Stimulated activated CD4-positive, alpha-beta T cell treated with anti-CD3 and anti-CD28 coated beads, Interleukin-4, amount 100 ng/mL, for 4 hours (primary cell): Measurements from ENCODE around the gene OSBPL2.

ENCODE experiments used
- DNase-seq, 2 experiments: peaks; one replicate each; pipeline ENCODE4 v3.0.0-alpha.2; 2020

OSBPL2 gene

DNA sequence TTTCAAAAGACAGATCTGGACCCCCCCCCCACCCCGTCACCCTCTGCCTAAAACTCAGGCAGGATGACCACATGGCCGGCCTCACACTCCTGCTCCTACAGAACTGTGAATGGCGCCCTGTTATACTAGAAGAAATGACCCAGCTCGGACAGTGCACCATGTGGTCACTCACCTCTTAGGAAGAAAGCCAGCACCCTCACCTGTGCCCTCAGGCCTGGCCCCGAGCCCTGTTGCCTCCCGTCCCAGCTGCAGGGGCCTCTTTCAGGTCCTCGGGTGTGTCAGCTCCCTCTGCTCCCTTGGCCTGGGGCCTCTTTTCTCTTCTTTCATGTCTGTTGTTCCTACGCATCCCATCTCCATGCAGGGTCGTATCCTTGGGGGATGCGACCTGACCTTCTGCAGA, 23.7 kb downstream of the OSBPL2 start:
- no peak for DNase-seq

DNA sequence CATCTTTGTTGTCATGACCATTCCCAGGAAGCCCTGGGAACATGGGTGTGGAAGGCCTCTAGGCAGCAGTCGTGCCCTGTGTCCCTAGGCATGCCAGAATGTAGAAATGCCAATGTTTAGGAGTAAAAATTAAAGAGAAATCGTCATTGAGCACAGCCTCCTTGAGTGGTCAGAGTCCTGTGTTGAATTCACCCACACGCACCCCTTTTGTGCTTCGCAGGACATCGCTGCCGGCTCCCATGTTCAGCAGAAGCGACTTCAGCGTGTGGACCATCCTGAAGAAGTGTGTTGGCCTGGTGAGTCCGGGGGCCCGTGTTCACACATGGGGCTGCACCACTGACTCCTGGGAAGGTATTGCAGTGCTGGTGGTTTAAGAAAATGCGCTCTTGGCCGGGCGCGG, 25.1 kb downstream of the OSBPL2 start:
- DNase-seq, result no peak

GRCh38 chr20:62265365-62265764, 27.0 kb downstream of the OSBPL2 start:
- no peak for DNase-seq

GRCh38 chr20:62266340-62266739, 28.0 kb downstream of the OSBPL2 start:
- DNase-seq, result no peak

DNA sequence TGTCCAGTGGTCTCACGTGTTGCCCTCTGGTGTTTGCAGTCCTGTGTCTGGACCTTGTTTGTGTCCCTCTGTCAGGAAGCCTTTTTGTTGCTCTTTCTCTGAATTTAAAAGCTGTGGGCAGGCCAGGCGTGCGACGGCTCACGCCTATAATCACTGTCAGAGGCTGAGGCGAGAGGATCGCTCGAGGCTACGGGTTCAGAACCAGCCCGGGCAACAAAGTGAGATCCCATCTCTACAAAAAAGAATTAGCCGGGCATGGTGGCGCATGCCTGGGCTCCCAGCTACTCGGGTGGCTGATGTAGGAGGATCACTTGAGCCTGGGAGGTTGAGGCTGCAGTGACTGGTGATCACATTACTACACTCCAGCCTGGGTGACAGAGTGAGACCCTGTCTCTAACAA, 28.5 kb downstream of the OSBPL2 start:
- DNase-seq, result no peak

DNA sequence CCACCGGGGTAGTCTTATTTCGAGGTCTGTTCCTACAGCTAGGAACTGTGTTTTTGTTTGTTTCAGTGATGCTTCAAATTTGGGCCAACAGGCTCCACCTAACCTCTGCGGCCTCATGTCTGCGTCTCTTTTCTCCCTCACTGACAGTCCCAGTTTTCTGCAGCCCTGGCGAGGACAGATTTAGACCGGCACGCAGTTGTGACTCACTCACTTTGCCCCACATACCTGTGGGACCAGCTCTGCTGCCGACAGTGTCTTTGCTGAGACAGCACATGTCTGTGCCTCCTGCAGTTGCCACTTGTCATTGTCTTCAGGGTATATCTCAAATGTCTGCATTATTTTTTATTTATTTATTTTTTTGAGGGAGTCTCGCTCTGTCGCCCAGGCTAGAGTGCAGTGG, 29.2 kb downstream of the OSBPL2 start:
- DNase-seq, result no peak

DNA sequence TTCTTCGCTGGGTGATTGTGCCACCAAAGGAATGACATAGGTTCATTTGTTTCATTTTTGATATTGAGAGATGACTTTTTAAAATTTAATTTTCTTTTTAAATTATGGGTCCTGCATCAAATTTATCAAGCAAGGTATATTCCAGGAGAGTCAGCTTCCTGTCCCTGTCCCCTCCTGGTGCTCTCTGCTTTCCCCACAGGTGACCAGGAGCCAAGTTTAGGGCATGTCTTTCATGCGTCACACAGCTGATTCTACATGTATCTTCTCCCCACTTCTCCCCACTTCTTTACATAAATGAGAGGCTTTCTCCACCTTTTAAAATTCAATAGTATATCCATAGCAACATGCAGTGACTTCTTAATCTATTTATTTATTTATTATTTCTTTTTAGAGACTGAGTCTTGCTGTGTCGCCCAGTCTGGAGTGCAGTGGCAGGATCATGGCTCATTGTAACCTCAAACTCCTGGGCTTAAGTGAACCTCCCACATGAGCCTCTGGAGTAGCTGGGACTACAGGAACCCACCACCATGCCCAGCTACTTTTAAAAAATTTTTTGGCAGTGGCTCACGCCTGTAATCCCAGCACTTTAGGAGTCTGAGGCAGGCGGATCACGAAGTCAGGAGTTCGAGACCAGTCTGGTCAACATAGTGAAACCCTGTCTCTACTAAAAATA, 30.0 kb downstream of the OSBPL2 start:
- DNase-seq, result no peak

GRCh38 chr20:62269378-62269777, 31.1 kb downstream of the OSBPL2 start:
- no peak for DNase-seq

- no peak for DNase-seq
These were observed 31.6 kb downstream of the OSBPL2 start for GRCh38 chr20:62269871-62270270.

DNA sequence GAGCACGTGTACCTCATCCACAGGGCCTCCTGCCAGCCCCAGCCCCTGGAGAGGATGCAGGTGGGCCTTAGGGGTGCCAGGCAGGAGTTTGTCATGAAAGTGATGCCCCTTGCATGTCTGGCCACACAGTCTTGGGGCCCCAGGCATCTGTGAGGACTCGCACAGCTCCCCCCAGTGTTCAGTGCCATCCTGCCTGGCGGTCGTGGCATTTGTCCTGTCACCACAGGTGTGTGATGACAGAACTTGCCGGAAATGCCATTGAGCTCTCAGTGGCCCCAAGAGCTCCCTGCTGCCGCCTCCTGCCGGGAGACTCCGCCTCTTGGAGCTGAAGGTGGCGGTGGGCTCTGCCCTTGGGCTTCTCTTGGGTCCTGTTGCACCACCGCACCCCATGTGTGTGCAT, 33.9 kb downstream of the OSBPL2 start:
- DNase-seq, result no peak

DNA sequence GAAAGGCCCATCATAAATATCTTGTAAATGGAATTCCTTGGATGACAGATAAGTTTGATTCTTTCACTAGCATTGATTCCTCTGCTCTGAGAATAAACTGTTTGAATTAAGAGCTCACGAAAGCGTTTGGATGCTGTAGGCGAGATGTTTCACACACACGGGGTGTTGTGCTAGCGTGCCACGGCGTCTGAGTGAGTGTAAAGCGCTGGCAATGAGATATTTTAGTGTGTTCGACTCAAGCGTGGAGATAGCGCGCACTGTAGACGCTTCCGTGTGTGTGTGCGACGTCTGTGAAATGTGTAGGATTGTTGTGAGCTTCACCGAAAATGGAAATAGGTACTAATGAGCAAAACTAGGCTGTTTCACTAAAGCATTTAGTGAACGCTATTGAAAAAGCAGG, 35.1 kb downstream of the OSBPL2 start:
- no peak for DNase-seq

DNA sequence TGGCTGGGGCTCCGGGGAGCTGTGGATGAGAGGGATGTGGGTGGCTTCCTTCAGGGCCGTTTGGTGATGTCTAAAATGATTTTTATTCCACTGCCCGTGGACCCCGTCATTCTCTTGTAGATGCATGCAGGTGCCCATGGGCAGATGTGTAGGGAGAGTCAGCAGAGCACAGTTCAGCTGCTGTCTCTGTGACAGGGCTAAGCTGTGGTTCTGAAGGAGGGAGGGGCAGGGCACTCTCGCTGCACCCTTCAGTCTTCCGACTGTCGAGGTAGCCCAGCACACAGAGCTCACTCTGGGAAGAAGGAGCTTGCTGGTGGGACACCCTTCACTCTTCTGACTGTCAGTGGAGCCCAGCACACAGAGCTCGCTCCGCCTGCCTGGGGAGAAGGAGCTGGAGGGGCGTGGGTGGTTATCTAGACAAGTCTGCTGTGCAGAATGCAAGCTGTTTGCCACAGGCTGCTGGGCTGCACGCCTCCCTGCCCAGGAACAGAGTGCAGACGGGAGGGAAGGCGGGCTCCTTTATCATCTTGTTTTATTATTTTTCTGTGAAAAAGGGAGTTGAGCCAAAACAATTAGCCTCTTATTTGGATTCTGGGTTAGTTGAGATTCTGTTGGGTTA, 36.1 kb downstream of the OSBPL2 start:
- no peak for DNase-seq

- DNase-seq, result no peak
These were observed 36.9 kb downstream of the OSBPL2 start for GRCh38 chr20:62275219-62275618.

DNA sequence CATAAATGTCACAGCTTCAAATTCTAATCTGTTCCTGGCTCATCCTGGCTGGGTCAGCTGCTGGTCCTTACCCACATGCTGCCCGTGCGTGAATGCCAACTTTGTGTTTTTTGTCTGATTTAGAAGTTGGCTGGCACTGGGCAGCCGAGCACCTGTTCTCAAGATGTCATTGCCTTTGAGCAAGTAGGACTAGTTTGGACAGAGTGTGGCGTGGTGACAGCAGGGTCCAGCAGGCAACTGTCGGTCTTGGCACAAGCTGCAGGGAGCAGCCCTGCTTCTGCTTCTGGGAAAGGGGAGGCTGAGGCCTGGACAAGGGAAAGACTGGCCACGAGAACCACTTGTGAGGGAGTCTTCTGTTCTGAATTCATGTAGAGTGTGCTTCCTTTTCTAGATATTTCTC, 38.1 kb downstream of the OSBPL2 start:
- no peak for DNase-seq

GRCh38 chr20:62277253-62277652, 38.9 kb downstream of the OSBPL2 start:
- no peak for DNase-seq

DNA sequence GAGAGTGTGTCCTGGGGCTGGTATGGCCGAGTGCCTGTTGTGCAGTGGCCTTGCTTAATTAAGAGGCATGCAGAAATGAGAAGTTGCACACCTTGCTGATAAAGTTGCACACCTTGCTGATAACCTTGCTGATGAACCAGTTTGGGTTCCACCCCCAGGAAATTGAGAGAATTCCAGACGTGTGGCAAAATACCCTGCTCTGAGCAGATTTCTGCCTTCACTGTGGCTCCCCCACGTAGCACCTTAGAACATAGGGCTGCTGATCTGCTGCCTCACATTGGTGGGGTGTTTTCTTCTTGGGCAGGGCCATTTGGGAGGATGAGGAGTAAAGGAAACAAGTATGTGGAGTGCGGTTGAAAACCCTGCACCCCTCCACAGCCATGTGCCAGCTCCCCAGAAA, 42.0 kb downstream of the OSBPL2 start:
- DNase-seq, result no peak

- no peak for DNase-seq
These were observed 43.0 kb downstream of the OSBPL2 start for GRCh38 chr20:62281161-62281933.

DNA sequence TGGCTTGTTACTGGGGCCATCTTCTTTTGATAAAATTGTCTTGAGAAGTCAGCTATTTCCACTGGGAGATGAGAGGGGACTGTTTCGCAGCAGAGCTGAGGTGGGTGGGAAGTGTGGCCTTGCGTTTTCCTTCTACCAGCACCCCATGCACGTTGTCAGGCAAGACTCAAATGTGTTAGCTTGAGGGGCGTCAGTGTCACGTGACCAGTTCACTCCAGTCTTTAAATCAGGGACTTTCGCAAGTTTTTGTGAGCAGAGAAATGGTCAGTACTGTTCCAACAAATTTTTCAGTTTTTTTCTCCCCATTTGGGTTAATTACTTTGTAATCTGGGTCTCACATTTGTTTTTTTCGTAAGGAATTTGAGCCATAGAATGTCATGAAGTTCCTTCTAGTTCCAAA, 43.8 kb downstream of the OSBPL2 start:
- DNase-seq, result no peak

- no peak for DNase-seq
These were observed 44.7 kb downstream of the OSBPL2 start for GRCh38 chr20:62282877-62283503.

GRCh38 chr20:62284448-62284847, 46.1 kb downstream of the OSBPL2 start:
- no peak for DNase-seq

DNA sequence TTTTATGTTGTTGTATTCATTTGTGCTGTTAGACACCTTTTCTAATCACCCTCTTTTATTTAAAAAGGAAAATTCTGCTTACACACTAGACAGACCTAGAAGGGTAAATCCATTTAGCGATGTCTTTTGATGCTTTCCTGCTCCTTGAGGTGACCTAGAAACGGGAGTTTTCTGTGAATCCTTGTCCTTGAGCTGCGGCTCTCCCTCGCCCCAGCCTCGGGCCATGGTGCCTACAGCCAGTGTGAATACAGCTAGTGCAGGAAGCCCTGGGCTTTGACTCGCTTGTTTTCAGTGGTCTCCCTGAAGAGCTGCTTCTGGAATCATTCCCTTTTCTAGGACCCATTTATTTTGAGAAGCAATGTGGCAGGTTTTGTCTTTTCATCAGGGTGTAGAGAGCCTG, 46.8 kb downstream of the OSBPL2 start:
- DNase-seq, result no peak

- DNase-seq, result no peak
These were observed 47.4 kb downstream of the OSBPL2 start for GRCh38 chr20:62285722-62286121.

GRCh38 chr20:62286493-62287064, 48.3 kb downstream of the OSBPL2 start:
- no peak for DNase-seq
